D721Med (cell line): ENCODE data around the gene AP1M1.

Experiments used
- DNase-seq: peaks from one replicate; pipeline ENCODE4 v3.0.0; 2011; ENCODE audit warnings: low spot score; ENCODE audit not compliant: insufficient read length
- FAIRE-seq: peaks from 2 replicates; lab custom pipeline; 2011; peaks lifted over from hg19 to GRCh38; lab: Jason Lieb, UNC
- TF ChIP-seq, protein P1 (sequence below): IDR thresholded peaks from 2 replicates; pipeline ENCODE4 v1.5.1; 2012; ENCODE audit warnings: mild to moderate bottlenecking, control low read depth; ENCODE audit not compliant: insufficient read depth; ENCODE audit errors: missing control alignments

AP1M1 gene

DNA sequence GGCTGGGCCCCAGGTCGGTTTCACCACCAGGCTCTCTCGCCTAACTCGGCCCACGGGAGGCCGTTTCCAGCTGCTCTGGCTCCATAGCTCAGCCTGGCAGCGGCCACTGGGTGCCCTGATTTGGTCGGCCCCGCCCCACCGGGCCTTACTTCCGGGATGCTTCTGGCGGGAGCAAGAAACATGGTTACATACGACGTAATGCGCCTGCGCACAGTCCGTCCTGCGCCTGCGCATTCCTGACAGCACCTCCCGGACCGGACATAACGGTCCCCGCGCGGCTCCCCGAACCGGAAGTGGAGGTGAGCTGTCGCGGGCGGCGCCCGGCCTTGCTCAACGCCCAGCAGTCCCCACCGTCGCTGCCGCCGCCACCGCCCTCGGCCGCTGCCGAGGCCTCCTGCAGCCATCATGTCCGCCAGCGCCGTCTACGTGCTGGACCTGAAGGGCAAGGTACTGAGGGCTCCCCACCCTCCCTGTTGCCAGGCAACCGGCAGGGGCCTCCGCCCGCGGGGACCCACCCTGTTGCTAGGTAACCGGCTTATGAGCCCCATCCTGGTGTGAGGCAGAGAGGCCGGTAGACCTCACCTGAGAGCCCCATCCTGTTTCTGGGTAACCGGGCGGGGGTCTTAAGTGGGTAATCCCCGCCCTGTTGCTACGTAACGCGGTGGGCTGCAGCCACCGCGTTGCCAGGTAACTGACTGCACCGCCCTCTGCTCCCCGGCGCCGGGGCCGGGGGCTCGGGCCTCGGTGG, at the start of gene AP1M1:
AP1M1 (plus strand) TSS at position 290 of the 748 bp plus-strand sequence; CDS start at position 406, 116 bp downstream.
- DNase-seq (peak; percentile 96), FAIRE-seq (no peak)
- TF ChIP-seq, protein P1, sequence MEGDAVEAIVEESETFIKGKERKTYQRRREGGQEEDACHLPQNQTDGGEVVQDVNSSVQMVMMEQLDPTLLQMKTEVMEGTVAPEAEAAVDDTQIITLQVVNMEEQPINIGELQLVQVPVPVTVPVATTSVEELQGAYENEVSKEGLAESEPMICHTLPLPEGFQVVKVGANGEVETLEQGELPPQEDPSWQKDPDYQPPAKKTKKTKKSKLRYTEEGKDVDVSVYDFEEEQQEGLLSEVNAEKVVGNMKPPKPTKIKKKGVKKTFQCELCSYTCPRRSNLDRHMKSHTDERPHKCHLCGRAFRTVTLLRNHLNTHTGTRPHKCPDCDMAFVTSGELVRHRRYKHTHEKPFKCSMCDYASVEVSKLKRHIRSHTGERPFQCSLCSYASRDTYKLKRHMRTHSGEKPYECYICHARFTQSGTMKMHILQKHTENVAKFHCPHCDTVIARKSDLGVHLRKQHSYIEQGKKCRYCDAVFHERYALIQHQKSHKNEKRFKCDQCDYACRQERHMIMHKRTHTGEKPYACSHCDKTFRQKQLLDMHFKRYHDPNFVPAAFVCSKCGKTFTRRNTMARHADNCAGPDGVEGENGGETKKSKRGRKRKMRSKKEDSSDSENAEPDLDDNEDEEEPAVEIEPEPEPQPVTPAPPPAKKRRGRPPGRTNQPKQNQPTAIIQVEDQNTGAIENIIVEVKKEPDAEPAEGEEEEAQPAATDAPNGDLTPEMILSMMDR: no peak

DNA sequence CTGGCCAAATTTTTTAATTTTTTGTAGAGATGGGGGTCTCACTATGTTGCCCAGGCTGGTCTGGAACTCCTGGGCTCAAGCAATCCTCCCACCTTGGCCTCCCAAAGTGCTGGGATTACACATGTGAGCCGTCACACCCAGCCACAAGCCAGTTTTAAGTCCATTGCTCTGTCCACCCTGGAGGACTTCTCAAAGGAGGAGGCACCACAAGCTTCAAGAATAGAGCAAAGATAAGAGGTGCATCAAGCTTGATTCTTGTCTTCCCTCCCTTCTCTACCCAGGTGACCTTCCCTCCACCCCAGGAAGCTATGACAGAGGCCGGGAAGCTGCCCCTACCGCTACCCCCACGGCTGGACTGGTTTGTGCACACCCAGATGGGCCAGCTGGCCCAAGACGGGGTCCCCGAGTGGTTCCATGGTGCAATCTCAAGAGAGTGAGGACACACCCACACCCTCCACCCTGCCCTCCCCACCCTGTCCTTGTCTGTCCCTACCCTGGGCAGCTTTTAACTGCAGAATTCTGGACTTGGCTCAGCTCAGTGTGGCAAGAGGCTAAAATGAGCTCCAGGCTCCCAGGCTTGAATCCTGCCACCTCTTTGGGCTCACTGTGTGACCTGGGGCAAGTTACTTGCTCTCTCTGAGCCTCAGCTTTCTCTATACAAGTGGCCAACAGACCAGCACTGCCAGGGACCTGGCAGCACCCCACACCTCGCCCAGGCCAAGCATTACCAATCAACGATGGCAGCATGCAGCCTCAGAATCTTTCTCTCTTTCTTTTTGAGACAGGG, 49.1 kb upstream of the AP1M1 start:
- TF ChIP-seq, protein P1: no peak
- no peak for DNase-seq
- FAIRE-seq: no peak

DNA sequence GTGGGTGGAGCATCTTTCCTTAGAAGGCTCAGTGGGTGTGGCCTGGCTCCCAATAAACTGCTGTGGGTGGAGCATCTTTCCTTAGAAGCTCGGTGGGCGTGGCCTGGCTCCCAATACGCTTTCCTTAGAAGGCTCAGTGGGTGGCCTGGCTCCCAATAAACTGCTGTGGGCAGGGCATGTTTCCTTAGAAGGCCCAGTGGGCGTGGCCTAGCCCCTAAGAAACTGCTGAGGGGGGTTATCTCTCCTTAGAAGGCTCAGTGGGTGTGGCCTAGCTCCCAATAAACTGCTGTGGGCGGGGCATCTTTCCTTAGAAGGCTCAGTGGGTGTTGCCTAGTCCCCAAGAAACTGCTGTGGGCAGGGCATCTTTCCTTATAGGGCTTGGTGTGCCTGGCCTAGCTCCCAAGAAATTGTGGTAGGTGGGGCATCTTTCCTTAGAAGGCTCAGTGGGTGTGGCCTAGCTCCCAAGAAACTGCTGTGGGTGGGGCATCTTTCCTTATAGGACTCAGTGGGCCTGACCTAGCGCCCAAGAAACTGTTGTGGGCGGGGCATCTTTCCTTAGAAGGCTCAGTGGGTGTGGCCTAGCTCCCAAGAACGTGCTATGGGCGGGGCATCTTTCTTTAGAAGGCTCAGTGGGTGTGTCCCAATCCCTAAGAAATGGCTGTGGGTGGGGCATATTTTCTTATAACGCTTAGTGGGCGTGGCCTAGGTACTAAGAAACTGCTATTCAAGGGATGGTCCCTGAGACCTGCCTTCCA, 44.0 kb upstream of the AP1M1 start:
- FAIRE-seq (no peak), DNase-seq (no peak)
- TF ChIP-seq, protein P1: no peak

DNA sequence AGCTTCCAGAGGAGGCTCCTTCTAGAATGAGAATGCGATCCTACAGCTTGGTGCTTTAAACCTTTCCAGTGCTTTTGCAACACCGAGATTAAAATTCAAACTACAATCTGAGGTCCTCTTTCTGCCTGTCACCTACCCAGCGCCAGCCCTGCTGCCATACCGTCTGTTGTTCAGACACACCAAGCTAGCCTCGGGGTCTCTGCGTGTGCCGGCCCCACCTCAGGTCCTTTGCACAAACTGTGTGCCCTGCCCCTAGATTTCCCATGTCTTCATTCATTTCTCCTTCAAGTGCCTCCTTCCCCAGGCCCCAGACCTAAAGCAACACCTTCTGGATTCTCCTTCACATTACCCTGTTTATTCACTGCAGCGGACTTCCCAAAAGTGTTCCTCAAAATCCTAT, 43.2 kb upstream of the AP1M1 start:
- no peak for DNase-seq
- TF ChIP-seq, protein P1: no peak
- no peak for FAIRE-seq

DNA sequence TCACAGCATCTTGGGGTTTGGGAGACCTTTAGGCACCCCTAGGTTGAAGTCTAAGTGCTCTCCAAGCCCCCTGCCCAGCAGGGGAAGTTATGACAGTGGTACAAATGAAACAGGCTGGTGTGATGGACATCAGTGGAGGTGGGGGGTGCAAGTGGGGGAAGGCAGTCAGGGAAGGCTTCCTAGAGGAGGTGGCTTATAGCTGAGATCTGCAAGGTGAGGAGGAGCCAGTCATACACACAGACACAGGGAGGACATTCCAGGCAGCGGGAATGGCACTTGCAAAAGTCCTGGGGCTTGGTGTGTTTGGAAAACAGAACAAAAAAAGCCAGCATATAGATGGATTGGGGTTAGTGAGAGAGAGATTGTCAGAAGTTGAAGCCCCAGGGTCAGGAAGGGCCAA, 42.6 kb upstream of the AP1M1 start:
- FAIRE-seq (no peak), DNase-seq (no peak)
- TF ChIP-seq, protein P1: no peak

DNA sequence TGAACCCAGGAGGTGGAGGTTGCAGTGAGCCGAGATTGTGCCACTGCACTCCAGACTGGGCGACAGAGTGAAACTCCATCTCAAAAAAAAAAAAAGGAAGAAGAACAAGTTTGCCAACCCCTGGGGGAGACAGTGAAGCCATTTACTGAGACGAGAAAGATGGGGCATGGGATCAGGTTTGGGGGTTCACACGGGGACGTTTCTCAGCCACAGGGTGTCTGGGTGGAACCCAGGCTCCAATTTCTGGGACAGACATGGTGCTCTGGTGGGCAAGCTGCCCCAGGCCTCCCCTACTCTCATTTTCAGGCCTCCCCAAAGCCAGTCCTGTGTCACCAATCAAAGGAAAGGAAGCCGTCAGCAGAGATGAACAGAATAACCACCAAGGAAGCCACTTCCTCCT, 40.8 kb upstream of the AP1M1 start:
- TF ChIP-seq, protein P1: no peak
- DNase-seq (no peak), FAIRE-seq (no peak)
